HG03175 (cell line): Measurements from ENCODE around the gene NNAT.

Source experiments
- ATAC-seq: cut with Tn5 transposase; IDR thresholded peaks from one replicate; pipeline ENCODE4 v1.9.1; 2021; ENCODE audit warnings: mild to moderate bottlenecking, moderate library complexity; ENCODE audit not compliant: unreplicated experiment

The NNAT gene

DNA sequence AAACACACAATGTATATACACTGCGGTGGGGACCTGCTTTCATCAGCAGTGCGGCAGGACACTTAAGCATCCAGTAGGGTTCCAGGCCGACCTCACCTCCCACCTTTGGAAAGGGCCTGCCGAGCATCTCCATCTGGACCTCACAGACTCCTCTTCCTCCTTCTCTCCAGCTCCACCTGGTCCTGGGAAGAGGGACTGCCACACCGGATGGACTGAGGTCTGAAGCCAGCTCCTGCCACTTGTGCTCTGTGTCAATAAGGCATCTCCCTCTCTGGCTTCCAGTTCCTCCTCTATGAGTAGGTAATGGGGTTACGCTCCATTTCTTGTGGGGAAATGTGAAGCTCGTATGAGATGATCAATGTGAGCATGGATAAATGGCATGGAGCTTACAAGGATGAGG is 19.1 kb upstream of the NNAT start:
- ATAC-seq: no peak

DNA sequence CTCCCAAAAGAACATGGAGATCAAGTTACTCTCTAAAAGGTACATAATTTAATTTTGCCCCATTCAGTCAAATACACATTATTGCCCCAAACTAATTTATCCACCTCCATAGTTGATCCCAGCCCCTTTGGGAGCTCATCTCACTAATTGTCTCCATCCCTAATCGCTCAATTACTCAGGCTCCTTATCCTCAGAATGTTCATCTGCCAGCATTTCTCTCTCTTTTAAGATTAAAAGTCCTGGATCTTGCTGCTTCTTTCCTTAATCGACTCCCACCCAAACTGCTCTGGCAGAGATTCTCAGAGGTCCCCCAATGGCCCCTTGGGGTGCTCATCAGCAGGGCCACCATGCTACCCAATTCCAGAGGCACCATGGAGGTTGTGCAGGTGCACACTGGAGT is 18.4 kb upstream of the NNAT start:
- no peak for ATAC-seq

DNA sequence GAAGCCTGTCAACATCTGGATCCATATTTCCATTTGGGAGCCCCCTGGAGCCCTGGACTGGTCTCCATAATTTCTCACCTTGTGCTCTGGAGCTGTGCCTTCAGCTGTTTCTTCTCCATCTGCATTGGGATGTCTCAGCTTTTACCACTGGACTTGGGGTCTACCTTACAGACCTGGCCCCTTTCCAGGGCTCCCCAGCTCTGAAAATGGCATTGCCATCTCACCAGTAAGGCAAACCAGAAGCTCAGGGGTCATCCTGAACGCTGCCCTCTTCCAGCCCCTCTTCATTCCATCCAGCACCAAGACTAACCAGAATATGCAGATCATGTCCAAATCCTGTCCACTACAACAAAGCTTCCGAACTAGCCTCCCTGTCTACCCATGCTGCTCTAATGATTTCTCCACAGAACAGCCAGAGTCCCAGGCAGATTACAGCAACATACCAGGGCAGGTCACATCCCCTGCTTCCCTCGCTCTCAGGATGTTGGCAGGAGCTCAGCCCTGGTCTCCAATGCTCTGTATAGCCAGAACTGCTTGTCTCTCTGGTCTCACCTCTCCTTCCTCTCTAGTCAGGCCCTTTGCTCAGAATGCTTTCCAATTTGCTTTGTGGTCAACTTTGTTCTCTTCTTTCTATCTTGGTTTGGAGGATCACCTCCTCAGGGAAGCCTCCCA is 17.7 kb upstream of the NNAT start:
- ATAC-seq: no peak

DNA sequence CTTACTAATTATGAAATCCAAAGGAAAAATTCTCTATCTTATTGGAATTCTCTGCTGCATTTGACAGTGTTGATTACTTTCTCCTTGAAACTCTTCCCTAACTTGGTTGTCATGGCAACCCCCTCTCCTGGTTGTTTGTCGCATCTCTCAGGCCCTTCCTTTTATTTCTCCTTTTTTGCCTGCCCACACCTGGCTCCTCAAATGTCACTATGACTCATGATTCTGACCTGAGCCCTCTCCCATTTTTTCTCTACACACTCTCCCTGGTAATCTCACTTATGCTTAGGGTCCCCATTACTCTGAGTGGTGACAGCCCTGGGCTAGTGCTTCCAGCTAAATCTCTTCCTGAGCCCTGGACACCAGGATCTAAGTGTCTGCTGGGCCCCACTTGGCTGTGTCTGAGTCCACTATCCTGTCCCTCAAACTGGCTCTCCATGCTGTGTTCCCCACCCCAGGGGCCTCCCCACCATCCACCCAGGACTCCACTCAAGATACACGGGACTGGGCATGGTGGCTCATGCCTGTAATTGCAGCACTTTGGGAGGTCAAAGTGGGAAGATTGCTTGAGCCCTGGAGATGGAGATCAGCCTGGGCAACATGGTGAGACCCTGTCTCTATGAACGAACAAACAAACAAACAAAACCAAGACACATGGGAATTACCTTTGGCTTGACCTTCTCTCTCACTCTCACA is 16.5 kb upstream of the NNAT start:
- ATAC-seq: no peak

DNA sequence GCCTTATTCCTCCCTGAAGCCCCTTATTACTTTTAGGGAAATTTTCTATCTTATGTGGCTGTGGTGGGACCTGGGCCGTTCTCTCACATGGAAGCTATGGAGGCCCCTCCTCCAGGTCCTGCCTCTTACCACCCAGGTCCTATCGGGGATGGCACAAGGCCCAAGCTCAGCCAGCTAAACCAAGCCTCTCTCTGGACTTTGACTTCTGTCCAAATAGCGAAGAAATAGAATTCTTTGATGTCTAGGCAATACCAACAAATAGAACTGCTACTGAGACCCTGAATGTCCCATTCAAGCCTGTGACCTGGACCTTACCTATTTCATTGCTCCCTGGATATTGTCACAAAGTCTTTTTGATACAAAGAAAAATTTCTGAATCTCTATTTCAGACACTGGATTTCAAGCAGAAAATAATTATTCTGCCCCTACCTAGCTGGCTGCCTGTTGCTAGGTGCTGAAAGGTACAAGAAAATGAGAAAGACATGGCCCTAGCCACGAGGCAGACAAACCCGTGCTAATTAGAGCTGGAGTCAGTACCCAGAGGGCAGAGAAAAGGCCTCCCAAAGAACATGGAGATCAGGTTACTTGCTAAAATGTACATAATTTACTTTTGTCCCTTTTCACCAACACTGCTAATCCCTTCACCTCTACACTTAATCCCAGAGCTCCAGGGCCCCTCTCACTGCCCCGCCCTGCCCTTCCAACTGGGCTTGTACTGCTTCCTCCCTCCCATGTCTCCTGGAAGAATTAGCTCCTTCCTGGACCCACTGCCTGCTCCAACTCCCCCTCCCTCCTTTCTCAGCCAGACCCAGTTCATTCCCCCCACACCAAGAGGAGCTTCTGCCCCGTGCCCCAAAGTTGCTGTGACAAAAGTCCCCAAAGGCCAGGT is 15.5 kb upstream of the NNAT start:
- ATAC-seq: no peak

DNA sequence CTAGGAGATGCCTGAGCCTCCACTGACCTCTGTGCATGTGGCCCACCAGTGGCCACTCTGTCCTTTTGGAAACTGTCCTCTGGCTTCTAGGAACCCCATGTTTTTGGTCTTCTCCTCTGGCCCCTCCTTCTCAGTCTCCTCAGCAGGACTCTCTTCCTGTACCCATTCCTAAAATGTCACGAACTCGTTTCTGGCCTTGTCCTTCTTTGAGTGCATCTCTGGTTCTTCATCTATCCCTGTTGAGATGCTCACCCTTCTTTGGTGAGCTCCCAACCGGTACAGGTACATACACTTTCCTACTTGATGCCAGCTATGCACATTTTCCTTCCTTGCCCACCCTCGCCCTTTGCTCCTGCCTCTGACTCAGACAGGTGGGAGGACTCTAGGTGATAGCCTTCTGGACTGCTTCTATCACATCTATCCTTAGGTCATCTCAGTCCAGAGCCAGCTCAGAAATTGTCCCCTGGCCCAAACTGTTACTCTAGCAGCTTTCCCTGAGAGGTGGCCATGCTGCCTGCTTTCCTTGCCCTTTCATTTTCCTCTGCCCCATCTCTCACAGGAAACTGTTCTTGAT is 14.8 kb upstream of the NNAT start:
- no peak for ATAC-seq

DNA sequence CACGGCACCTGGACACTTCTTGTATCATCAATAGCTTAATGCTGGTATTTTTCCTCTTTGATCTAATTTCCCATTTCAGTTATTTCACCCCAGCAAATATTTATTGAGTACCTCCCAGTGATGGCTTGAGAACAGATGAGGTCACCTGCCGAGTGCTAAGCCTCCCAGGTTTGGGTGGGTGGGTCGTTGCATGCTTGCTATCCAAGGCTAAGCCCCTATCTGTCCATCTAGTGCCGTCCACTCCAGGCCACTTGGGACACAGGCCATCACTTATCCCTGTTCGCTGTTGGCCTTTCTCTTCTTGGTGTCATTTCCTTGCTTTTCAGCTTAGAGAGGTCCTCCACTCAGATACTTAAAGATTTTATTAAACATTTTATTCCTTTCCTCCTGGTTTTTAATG is 10.8 kb upstream of the NNAT start:
- no peak for ATAC-seq

DNA sequence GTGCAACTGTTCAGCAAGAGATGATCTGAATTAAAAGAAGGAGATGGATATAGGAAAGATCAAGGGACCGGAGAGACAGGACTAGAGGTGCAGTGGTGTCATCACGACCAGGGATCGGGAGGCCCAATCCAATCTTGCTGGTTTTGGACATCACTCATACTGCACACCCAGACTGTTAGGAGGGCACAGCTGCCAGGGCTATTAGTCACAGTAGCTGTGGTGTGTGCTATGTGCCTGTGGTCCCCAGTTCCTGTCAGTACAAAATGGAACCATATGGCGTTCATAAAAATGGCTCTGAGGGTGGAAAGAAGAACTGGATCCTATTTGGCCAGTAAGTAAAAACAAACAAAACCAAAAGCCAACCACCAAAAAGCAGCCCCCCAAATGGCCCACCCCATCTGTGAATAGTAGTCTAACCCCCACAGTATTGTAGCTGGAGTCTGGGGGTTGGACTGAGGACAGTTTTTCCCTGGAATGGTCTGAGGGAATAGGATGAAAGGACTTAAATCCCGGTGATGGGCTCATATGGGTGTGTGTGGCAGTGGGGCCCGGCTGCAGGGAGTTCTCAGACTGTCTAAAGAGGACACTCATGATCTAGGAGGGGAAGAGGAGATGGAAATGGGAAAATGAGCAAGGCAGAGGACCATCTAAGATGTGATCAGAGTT is 9.3 kb upstream of the NNAT start:
- no peak for ATAC-seq

DNA sequence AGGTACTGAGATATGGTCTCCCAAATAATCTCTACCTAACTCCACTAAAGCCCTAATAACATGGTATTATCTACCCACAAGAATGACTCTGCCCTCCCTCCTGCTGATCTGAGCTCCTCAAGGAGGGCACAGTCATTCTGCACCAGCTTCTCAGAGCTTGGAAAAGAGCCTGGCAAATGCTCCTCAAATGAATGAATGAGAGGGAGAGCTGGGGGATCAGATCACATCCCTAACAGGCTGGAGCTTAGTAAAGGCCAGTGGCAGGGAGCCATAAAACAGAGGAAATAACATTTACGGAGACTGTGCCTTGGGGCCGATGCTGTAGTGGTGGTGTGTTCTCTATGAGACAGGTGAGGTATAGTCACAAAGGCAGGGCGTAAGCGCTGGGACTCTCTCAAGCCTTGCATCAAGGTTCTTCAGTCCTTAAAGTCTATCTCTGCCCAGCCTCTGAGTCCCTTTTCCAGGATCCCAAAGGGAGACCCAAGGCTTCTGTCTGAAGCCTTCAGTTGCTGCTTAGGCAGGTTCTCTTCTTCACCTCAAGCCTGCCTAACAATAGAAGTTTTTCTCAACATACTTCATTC is 7.2 kb upstream of the NNAT start:
- no peak for ATAC-seq

DNA sequence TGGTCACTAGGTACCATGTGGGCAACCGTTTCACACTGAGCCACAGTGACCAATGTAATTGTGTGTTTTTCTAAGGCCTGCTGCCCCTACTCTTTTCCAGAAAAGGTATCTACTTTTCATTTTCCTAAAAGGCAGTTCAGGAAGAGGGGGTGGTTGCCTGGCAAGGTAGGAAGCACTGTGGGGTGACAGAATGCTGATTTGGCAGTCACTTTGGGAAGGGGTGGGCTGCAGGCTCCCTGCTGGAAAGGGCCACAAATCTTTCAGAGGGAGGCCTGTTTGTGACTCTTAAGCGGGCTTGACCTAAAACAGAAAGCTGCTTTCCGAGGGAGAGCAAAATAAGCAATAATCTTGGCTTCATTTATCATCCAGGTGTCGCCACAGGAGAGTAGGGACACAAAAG is 5.2 kb upstream of the NNAT start:
- no peak for ATAC-seq

DNA sequence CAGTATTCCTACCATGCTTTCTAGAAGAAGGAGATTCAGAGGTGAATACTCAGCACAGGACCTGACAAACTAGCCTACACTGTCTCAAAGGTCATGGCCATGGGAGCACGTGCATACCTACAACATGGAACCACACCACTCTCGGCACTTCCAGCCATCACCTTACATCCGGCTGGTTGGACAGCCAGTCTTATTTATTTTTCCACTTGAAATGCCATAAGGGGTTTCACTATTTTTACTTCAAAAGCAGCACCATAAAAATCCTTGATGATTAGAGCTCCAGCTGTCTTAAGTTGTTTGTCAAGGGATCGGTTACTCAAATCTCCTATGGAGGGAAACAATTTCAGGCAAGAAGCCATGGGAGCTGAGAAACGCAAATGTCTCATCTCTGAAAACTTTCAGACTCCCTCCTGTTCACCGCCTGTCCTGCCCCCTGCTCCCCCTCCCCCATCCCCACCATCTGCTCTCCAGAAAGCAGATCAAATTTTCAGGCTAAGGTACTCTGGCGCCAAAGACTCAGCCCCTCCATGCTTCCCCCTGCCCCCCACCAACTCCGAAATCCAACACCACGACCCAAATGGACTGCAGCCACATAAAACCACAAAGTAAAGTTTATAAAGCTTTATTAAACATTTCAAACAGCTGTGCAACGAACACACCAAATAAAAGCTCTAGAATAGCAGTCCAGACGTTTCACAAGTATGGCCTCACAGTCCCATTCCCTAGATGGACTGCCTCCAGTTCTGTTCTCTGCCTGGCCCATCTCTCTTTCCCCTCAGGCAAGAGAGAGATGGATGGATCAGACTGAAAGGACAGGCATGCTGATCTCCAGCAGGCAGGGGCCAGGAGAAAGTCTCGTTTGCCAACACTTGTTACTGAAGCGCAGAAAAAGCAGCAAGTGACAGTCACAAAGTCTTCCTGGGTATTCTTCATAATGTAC is 4.0 kb upstream of the NNAT start:
- ATAC-seq: no peak

DNA sequence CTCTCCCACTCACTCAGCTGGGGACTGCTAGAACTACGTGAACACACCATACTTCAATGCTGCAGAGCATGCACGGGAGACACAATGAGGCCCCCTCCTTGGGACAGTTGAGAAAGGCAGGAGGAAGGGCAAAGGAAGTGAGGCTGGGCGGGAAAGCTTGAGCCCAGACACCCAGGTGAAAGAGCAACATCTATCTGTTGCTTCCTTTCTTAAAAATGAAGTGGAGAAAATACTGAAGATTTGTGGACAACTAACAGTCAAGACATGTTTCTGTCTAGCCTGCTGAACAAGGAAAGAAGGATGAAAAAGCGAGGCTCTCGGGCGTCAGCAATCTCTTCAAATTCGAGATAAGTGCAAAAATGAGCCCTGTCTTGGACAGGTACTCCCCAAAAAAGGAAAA is 3.0 kb upstream of the NNAT start:
- no peak for ATAC-seq

DNA sequence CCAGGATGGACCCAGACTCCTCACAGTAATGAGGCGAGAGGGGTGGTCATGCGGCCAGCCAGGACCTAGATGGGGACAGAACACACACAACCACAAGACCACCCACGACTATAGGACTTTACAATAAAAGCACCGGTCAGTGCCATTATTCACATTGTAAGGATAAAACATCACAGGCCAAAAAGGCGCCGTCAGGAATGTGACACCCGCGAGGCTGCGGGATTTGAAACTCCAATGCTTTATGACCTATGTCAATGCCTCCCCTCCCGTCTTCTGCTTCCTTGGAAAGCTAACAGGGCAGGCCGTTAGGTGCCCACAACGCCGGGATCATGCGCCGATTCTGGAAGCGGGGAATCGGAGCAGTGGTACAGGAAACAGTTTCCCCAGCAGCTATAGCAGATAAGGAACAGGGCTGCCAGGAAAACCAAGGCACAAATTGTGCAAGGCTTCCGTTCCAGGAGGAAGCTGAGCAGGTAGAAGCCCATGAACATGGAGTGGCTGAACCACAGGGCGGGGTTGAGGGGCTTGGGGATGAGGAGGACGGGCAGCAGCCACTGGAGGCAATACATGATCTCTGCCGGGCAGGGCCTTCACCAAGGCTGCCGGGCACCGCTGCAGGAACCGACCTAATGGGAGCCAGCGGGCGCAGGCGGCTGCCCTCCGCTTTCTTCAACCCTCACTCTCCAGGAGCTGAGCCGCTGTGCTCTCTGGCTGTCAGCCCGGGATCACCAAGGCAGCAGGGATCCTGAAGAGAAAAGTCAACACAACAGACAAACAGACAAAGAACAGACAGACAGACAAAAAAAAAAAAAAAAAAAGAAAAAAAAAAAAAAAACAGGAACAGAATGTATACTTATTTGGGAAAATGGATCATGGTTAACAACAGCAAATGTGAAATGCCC is 2.2 kb upstream of the NNAT start:
- no peak for ATAC-seq

DNA sequence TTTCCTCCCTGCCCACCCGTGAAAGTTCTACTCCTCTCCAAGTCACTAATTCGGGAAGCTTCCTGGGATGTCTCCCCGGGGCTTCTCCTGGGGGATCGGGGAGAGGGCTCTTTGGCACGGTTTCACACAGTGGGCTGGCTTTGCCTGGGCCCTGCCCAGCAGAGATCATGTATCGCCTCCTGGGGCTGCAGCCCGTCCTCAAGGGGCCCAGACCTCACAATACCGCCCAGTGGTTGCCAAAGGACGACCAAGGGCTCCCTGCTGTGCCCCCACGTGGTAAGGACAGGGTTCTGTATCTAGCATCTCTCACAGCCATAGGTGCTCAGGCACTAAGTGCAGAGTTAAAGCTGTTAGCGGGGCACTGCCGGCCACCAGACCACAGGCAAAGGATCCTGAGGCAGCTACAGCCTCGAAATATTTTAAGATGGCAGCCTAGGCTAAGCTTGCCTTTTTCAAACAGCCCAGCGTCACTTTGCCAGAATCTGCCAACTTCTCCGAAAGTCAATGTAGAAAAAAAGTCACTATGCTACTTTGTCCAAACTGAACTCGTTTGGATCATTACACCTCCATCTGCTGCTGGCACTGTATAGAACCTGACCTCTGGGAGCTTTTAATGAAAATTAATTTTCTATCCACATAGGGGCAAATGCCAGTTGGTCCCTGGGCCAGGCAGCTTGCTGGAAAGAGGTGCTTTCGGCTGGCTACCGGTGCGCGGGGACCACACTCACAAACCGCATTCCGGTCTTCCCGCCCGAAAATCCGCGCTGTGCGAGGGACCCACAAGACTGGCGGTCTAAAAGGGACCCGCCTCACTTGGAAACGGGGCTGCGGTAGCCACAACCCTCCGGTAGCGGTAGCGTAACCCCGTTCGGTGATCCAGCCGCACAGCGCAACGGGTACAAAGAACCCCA is 1.3 kb upstream of the NNAT start:
- no peak for ATAC-seq

DNA sequence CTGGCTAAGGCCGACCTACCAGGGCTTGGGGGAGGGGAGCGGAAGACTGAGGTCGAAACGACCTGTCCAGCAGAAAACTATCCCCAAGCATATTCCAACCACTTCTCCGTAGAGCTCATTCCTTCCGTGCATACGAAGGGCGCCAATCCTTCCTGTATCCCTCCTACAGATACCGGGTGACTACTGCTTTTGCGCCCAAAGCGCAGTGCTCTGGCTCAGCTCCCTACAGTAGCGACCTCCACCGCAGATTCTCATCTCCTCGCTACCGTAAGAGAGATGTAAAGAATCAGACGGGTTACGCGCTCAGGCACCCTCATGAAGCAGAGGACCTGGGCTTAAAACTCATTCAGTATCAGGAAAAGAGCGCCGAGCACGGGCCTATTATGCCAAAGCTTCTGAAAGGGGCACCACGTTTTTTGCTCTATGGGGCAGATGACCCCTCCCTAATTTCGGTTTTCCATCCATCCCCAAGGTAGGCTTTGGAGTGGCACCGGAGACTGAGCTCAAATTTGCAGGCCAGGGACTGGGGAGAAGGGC is 563 bp upstream of the NNAT start:
- ATAC-seq: no peak

DNA sequence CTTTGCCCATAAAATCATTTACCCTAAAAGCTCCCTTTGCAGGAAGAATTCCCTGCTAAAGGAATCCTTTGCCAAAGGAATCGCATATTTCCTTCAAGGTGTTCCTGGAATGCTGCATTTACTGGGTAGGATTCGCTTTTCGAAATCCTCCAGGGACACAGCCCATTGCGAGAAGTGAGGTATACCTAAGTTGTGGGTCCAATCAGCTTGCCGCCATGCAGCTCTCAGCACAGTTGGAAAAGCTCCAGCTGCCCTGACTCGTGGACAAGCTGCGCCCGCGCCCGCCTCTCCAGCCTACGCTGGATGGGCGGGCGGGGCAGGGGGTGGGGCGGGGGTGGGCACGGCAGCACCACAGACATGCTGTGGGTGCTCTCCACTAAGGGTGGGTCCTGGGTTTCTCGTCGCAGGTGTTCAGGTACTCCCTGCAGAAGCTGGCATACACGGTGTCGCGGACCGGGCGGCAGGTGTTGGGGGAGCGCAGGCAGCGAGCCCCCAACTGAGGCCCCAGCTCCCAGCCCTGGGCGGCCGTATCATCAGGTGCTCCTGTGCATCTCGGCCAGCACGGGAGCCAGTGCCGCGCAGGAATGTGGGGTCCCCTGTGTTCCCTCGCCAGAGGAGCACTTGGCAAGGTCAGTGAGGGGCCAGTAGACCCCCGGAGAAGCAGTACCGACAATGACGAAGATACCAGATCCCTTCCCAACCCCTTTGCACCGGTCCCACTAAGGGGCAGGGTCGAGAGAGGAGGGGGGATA is 1.4 kb downstream of the NNAT start:
- ATAC-seq: no peak

DNA sequence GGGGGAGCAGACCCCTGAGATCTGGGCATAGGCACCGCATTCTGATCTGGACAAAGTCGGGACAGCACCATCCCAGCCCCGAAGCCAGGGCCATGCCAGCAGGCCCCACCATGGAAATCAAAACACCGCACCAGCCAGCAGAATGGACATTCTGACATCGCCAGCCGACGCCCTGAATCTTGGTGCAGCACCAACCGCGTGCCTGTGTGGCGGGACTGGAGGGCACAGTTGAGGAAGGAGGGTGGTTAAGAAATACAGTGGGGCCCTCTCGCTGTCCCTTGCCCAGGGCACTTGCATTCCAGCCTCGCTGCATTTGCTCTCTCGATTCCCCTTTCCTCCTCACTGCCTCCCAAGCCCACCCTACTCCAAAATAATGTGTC is 2.0 kb downstream of the NNAT start:
- no peak for ATAC-seq
